GM15510 (cell line): ENCODE measurements around the gene CALR3.

Source experiments
- POLR2A ChIP-seq: IDR thresholded peaks from 3 replicates; pipeline ENCODE4 v1.6.1; 2011; ENCODE audit warnings: borderline replicate concordance; ENCODE audit not compliant: insufficient read length; ENCODE audit errors: extremely low read depth

CALR3 gene

DNA sequence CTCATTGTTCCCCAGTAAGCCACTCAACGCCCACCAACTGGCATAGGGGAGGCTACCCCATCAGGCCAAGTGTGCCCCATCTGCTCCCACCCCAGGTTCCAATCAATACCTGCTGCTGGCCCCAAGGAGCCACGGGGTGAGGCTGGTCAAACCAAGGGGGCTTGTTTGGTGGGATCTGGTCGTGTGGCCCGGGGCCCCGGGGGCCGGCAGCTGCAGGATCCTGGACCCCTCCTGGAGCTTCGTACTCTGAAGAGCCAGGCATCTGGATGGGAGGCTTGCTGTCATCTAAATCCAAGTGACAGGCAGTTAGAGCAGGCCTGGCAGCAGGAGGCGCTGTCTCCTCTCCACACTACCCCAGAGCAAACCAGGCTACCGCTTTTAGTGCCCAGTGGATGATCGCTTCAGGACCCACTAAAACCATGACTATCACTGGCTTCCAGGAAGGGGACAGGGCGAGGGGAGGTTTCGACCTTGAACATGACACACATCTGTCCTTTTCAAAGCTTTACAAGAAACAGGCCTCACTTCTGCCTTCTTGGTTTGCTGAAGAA, 32.1 kb upstream of the CALR3 start:
- TF ChIP-seq POLR2A = no peak

DNA sequence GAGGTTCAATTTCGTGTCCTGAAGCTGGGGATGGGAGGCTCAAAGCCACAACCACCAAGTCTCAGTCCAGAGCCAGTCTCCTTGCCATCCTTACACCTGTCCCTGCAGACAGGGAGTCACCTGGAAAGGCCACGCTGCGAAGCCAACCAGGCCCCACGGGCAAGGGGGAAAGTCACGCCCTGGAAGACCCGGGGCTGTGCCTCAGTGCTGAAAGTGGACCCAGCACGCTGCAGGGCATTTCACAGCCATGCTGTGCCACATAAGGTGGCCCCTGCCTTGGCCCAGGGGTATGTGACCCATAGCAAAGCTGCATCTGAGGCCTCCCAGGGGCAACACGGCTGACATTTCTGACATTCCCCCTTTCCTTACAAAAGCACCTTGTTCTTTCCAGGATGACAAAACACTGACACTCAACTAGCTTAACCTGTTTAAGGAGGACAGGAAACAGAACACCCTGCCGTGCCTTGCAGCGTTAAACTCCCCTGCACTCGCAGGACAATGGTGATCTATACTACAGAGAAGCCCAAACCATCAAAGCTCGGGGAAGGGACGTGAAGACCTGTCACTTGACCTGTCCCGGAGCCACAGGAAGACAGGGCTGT, 31.5 kb upstream of the CALR3 start:
- TF ChIP-seq POLR2A = no peak

DNA sequence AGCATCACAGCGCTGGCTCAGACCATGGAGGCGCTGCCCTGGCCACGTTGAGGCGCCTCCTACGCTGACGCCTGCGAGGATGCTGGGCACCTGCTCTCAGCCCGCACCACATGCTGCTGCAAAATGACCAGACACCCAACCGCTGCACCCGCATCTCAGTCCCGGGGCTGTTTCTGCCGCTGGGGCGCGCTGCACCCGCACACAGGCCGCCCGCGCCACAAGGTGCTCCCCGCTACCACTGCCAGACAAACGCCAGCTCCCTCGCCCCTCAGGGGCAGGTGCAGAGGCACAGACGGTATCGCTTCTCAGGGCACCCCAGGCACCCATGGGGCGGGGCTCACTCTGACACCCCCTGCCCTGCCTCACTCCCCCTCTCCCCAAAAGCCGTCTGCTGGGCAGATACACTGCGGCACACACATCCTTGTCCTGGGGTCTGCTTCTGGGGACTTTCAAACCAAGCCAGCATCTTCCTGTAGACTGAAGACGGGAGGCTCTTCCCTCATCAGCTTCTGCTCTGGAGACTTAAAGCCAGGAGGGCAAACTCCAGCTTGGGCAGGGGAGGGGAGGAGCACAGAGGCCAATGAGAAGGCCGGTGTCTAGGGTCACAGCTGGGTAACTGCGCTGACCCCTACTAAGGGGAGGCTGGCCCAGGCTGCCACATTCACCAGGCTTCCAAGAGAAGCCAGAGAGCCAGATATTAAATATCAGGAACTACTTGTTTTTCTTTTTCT, 29.9 kb upstream of the CALR3 start:
- TF ChIP-seq POLR2A = no peak

DNA sequence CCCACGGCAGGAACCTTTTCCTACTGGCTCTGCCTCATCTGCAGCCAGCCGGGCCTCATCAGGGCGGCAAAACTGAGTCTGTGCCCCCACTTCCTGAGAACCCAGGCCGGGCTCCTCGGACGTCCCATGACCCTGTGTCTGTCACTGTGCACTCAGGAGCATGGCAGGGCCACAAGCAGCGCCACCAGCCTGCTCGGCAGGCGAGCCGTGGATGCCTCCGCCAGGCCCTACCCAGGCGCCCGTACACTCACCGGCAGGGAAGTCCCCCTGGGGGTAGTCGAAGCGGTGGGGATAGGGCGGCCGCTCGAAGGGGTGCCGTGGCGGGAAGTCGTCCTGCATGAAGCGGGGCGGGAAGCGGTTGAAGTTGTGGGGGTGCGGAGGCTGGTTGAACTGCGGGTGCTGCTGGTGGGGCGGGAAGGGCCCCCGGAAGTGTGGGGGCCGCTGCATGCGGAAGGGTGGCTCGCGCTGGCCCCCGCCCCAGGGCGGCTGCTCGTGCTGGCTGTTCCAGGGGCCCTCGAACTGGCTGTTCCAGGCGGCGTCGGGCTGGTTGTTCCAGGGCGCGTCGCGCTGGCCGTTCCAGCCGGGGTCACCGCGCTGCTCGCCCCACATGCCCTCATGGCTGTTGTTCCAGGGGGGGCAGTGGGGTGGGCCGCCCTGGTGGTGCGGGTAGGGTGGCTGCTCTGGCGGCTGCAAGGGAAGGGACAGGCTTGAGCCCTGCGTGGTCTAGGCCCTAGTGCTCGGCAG, 29.2 kb upstream of the CALR3 start:
- no peak for TF ChIP-seq POLR2A

DNA sequence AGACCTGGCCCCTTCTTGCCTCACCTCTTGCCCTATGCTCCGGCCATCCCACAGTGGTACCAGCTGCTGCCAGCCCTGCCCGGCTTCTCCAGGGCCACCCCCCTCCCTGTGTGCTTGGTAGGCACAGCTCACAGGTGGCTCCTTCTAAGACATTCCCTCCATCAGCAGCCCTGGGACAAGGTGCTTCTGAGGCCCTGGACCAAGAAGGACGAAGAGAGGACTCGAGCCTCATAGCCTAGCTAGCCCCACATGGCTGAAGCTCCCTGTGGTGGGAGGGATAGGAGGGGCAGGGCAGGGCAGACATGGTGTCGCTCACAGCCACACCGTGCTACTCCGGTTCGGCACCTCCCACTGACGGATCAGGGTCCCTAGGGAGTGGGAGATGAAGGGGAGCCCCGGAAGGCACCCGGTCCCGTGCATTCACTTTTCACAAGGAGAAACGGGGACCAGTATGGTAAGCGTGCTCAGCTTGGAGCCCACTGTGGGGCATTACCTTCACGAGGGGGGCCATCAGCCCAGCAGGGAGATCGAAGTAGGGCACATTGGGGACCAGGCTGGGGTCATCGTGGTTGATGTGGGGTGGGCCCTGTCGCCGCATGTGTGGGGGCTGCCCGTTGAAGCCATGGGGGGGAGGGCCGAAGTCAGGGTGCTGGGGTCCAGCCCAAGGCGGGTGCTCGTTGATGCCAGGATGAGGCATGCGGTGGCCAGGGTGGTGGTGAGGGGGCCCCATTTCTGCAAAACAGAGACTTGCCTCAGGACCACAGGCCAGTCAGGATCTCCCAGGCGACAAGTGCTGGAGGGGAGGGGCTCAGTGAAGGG, 26.8 kb upstream of the CALR3 start:
- no peak for TF ChIP-seq POLR2A

DNA sequence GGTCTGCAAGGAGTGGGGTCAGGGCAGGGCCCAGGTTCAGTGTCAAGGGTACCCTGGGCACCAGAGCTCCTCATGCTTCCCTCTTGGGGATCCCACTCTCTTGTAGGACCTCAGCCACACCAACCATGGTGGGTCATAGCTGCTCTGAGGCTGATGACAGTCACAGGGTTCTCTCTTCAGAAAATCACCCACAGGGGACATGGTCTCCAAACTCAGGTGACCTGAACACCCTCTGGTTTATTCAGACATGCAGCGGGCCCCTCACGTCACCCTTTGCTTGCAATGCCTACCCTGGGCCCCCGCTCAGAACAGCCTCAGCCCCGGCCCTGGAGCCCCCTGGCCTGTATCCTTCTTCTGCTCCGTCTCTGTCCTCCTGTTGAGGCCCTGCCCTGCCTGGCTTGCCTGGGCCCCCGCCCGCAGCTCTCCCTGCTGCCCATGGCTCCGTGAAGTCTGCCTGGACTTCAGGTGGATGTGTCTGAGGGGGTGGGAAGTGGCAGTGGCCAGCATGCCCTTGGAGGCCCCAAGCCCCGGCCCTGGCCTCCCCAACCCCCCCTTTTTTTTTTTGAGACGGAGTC, 25.8 kb upstream of the CALR3 start:
- no peak for TF ChIP-seq POLR2A

DNA sequence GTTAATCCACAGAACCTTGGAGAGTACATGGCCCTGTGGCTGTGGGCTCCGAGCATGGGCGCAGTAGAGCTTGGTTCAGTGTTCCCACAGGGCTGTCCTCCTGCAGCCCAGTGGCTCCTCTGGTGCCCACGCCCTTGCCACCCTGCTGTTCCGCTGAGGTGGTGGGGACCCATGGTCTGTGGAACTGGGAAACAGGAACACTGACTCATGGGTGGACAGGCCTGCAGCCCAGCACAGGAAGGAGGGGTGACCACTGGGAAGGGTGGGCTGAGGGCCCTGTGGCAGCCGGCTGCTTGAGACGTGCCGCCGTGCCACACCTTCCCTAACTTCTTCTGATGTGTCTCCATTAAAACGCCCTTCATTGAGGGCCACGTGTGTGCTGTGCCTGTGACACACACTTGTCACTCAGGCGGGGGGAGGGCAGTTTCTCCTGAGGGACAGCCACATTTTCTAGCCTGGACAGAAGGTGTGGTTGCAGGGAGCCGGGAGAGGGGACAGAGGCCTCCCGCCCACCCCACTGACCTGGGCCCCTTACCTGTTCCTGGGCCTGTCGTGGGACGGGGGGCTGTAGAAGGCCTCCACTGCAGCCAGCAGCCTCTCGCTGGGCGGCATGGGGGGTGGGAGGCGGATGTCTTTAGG, 25.1 kb upstream of the CALR3 start:
- no peak for TF ChIP-seq POLR2A

DNA sequence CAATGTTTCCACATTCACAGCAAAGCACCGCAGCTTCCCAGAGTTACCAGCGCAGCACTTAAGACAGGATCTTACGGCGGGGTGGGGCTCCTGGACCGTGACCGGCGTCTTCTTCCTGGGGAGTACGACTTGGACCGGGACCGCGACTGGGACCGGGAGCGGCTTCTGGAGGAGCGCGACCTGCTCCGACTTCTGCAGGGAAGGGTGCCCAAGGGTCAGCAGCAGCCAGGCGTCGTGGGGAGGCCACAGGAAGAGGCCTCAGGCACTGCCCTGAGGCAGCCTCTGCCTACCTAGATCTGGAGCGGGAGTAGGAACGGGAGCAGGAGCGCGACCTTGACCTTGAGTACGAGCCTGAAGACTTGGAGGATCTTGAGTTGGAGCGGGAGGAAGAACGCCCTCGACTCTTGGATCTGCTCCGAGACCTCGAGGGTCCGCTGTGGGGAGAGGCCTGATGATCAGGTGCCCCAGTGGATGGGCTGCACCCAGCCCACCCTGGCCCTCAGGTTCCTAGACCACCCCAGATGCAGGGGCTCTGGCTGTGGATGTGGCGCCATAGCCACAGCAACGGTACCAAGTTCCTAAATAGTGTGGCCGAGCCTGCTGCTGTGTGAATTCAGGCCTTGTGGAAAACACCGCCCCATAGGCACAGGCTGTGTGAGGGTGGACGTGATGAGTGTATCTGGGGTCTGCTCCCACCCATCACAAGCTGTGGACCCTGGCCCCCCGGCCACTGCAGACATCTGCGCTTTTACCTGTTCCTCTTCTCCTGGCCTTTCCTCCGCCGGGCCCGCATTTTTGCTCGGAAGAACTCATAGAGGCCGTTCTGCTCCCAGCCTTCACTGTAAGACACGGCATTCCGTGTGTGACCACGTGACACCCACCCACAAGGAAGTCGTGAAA, 24.4 kb upstream of the CALR3 start:
- no peak for TF ChIP-seq POLR2A

DNA sequence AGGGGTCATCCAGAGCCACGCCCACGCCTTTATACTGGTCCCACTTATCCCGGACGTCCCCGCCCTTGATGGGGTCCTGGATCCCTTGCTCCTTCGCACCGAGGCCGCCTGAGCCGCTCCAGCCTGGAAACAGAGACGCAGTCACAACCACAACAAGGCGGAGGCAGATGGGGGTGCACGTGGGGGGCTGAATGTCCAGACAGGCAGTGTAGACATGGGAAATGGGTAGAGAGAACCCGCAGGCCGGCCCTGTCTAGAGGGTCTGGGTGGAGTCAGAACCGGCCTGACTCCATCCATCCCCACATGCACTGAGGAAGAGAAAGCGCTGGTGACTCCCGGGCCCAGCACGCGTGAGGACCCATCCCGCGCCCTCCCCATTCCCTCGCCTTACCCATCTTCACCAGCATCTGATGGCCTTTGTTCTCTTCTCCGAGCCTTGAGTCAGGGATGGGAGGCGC, 23.3 kb upstream of the CALR3 start:
- no peak for TF ChIP-seq POLR2A

DNA sequence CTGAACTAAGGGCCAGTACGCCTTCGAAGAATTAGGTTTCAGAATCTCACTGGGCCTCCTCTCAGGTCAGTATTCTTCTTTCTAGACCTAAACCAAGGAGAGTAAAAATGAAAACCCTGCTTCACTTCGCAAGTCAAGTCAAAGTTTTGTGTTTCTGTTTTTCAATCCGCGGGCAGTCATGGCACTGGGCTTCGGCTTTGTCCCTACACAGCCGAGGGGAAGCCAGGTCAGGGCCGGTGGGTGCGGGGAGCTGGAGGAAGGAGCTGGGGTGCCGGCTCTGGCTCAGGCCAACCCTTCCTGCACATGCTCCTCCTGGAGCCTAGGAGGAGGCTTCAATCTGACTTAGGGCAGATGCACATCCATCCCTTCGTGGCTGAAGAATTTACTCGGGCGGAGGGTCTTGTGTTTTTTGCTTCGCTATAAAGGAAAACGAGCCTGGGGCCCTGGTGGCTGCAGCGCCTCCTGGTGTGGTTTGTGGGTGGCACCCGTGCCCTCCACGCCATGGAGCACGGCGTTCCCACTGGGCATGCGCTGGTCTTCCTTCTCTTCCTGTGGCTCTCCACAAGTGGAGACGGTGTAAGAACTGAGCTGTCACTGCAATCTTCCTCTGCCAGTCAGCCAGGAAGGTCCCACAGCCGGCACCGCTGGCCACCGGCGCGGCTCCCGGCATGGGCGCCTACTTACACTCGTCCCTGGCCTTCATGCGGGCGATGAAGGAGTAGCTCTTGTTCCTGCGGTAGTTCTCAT, 22.7 kb upstream of the CALR3 start:
- no peak for TF ChIP-seq POLR2A

- no peak for TF ChIP-seq POLR2A
These were observed 22.1 kb upstream of the CALR3 start for GRCh38 chr19:16518061-16518460.

- no peak for TF ChIP-seq POLR2A
These were observed 21.1 kb upstream of the CALR3 start for GRCh38 chr19:16516923-16517610.
